SK-N-DZ (cell line): ENCODE measurements around the gene AMACR.

Experiments
- small RNA-seq, 2 experiments: library from RNA; depleted of rRNA; stranded (forward); fragments of <200 nt; gene quantifications; one replicate each; pipeline ENCODE3, GENCODE V24; 2014

Gene AMACR

Small RNA genes within 50 kb of the gene (small RNA-seq; reads per million reads assigned to genes)
- 0 reads per million in 2 experiments for gene AC139783.1
